D721Med (cell line): ENCODE measurements around the gene MYCBP2.

ENCODE experiments used
- DNase-seq: peaks from one replicate; pipeline ENCODE4 v3.0.0; 2011; ENCODE audit warnings: low spot score; ENCODE audit not compliant: insufficient read length
- FAIRE-seq: peaks from 2 replicates; lab custom pipeline; 2011; peaks lifted over from hg19 to GRCh38; lab: Jason Lieb, UNC
- CTCF ChIP-seq: IDR thresholded peaks from 2 replicates; pipeline ENCODE4 v1.5.1; 2012; ENCODE audit warnings: mild to moderate bottlenecking, control low read depth; ENCODE audit not compliant: insufficient read depth; ENCODE audit errors: missing control alignments

The MYCBP2 gene

GRCh38 chr13:77124423-77124822 is 202.5 kb downstream of the MYCBP2 start:
- FAIRE-seq (no peak), DNase-seq (no peak)
- no peak for TF ChIP-seq CTCF

GRCh38 chr13:77118134-77118533 is 208.8 kb downstream of the MYCBP2 start:
- TF ChIP-seq CTCF: no peak
- FAIRE-seq (no peak), DNase-seq (no peak)

GRCh38 chr13:77114271-77114670 is 212.6 kb downstream of the MYCBP2 start:
- DNase-seq (no peak), FAIRE-seq (peak; percentile 38)
- TF ChIP-seq CTCF: no peak

- DNase-seq (no peak), FAIRE-seq (no peak)
- TF ChIP-seq CTCF: no peak
Measured at GRCh38 chr13:77113496-77113895, 213.4 kb downstream of the MYCBP2 start.

- no peak for FAIRE-seq
- DNase-seq: no peak
- TF ChIP-seq CTCF: no peak
Measured at GRCh38 chr13:77105051-77105450, 221.8 kb downstream of the MYCBP2 start.

- no peak for FAIRE-seq
Measured at GRCh38 chr13:77099415-77099814, 227.5 kb downstream of the MYCBP2 start.

GRCh38 chr13:77095288-77095687 is 231.6 kb downstream of the MYCBP2 start:
- FAIRE-seq: no peak
- DNase-seq: no peak
- no peak for TF ChIP-seq CTCF

More at GRCh38 chr13:77099415-77099814, 227.5 kb downstream of the MYCBP2 start:
- DNase-seq: no peak
- TF ChIP-seq CTCF: no peak
